GM12878 (cell line): ENCODE data around the gene SSBP2. TPM values are rescaled to one million over a fixed set of nuclear protein-coding genes. Genes with fewer than 3 reads are reported as not detected.
A peak's percentile ranks its signal among the peaks of the same experiment; 100 is the strongest.

Source experiments
- ATAC-seq: fragments of 200-7000 bp; cut with Tn5 transposase; 3 replicates; pipeline ENCODE4 v1.9.1; 2020; ENCODE audit warnings: mild to moderate bottlenecking, moderate library complexity
- BruUV-seq: library from RNA; stranded (reverse); fragments of 400-500 nt; replicated peaks from 2 replicates; lab custom pipeline; 2021; lab: Mats Ljungman, UMichigan
- CTCF ChIA-PET: fragments of 300-600 bp; sonication (Branson Sonifier 250); formaldehyde crosslinking; extraction: SDS; loops from one replicate; lab custom pipeline; 2021; ENCODE audit warnings: inconsistent platforms; lab: Yijun Ruan, JAX
- POLR2A ChIA-PET: fragments of 350-600 bp; formaldehyde crosslinking; extraction: SDS; loops from one replicate; lab custom pipeline; 2021; ENCODE audit warnings: inconsistent platforms; lab: Charles Lee
- RAD21 ChIA-PET: fragments of 300-600 bp; sonication (Branson Sonifier 250); formaldehyde crosslinking; loops from one replicate; lab custom pipeline; 2023; ENCODE audit warnings: antibody characterized with exemption; ENCODE audit not compliant: unreplicated experiment; lab: Charles Lee
- SMC1A ChIA-PET: fragments of 300-600 bp; sonication (Branson Sonifier 250); formaldehyde crosslinking; loops from one replicate; lab custom pipeline; 2023; ENCODE audit not compliant: unreplicated experiment, uncharacterized antibody; lab: Charles Lee
- DNase-seq: peaks from one replicate; pipeline ENCODE4 v3.0.0-alpha.2; 2011; ENCODE audit warnings: low read depth, low spot score
- FAIRE-seq: peaks from 3 replicates; lab custom pipeline; 2011; peaks lifted over from hg19 to GRCh38; lab: Jason Lieb, UNC
- H2AFZ ChIP-seq: 2 replicates; pipeline ENCODE4 v1.6.0; 2011; ENCODE audit warnings: low read depth, low read length, control low read depth; ENCODE audit not compliant: control insufficient read depth
- H3K27ac ChIP-seq: 2 replicates; pipeline ENCODE4 v1.5.1; 2011; ENCODE audit warnings: control low read depth; ENCODE audit not compliant: control insufficient read depth, insufficient read depth
- H3K27me3 ChIP-seq, 2 experiments: replicated peaks in 1 of 2; 2 replicates each; pipeline versions ENCODE4 v1.6.0 to v1.6.1; 2011; ENCODE audit warnings: low read length in 1 of 2; ENCODE audit not compliant: control insufficient read depth in 2 of 2, insufficient read depth in 2 of 2
- H3K36me3 ChIP-seq, 2 experiments: 2 replicates each; pipeline ENCODE4 v1.5.1; 2011; ENCODE audit warnings: low read length in 1 of 2; ENCODE audit not compliant: control insufficient read depth in 2 of 2, insufficient read depth in 2 of 2
- H3K4me1 ChIP-seq: 2 replicates; pipeline ENCODE4 v1.6.1; 2011; ENCODE audit warnings: mild to moderate bottlenecking, low read length, moderate library complexity, mixed read lengths; ENCODE audit not compliant: control insufficient read depth, insufficient read depth
- H3K4me2 ChIP-seq: 2 replicates; pipeline ENCODE4 v1.6.0; 2011; ENCODE audit warnings: control low read depth; ENCODE audit not compliant: control insufficient read depth, insufficient read depth
- H3K4me3 ChIP-seq: fragments of 200-600 bp; sonication (generic); 2 replicates; pipeline ENCODE4 v1.5.1; 2016
- H3K79me2 ChIP-seq: 2 replicates; pipeline ENCODE4 v1.6.0; 2011; ENCODE audit warnings: low read length; ENCODE audit not compliant: control insufficient read depth, insufficient read depth
- H3K9ac ChIP-seq: 2 replicates; pipeline ENCODE4 v1.8.0; 2011; ENCODE audit warnings: low read length, control low read depth, mixed read lengths; ENCODE audit not compliant: control insufficient read depth, insufficient read depth
- H3K9me3 ChIP-seq: replicated peaks from 3 replicates; pipeline ENCODE4 v1.5.1; 2011; ENCODE audit warnings: mild to moderate bottlenecking, low read length; ENCODE audit not compliant: control insufficient read depth, insufficient read depth
- H4K20me1 ChIP-seq: 2 replicates; pipeline ENCODE4 v1.6.0; 2011; ENCODE audit not compliant: control insufficient read depth, insufficient read depth
- ATF2 ChIP-seq: IDR thresholded peaks from 2 replicates; pipeline ENCODE4 v1.6.1; 2012; ENCODE audit warnings: low read length, inconsistent platforms
- BCLAF1 ChIP-seq: fragments of 450-650 bp; IDR thresholded peaks from 2 replicates; pipeline ENCODE4 v1.6.1; 2017; ENCODE audit warnings: antibody characterized with exemption, mild to moderate bottlenecking, moderate library complexity
- CBFB ChIP-seq: IDR thresholded peaks from 2 replicates; pipeline ENCODE4 v1.6.1; 2016; ENCODE audit warnings: antibody characterized with exemption, low read depth
- CREM ChIP-seq: IDR thresholded peaks from 2 replicates; pipeline ENCODE4 v1.6.1; 2014; ENCODE audit warnings: antibody characterized with exemption, low read depth
- ESRRA ChIP-seq: IDR thresholded peaks from 2 replicates; pipeline ENCODE4 v1.6.1; 2012; ENCODE audit warnings: mild to moderate bottlenecking, low read length, improper control_type of control experiment
- JUNB ChIP-seq: IDR thresholded peaks from 2 replicates; pipeline ENCODE4 v1.6.1; 2016; ENCODE audit warnings: antibody characterized with exemption, mild to moderate bottlenecking
- MEF2A ChIP-seq: IDR thresholded peaks from 2 replicates; pipeline ENCODE4 v1.6.1; 2011; ENCODE audit warnings: low read depth, mild to moderate bottlenecking, low read length, moderate library complexity; ENCODE audit not compliant: insufficient read depth
- MTA2 ChIP-seq: fragments of 450-650 bp; IDR thresholded peaks from 2 replicates; pipeline ENCODE4 v1.6.1; 2016; ENCODE audit warnings: low read depth, mild to moderate bottlenecking, moderate library complexity
- NBN ChIP-seq: fragments of 450-650 bp; IDR thresholded peaks from 2 replicates; pipeline ENCODE4 v1.6.1; 2016
- NRF1 ChIP-seq: conservative IDR thresholded peaks from 2 replicates; pipeline ENCODE4 v1.6.1; 2011; ENCODE audit warnings: mild to moderate bottlenecking, low read depth, low read length, improper control_type of control experiment
- PKNOX1 ChIP-seq: fragments of 450-650 bp; IDR thresholded peaks from 2 replicates; pipeline ENCODE4 v1.6.1; 2016; ENCODE audit warnings: mild to moderate bottlenecking
- POLR2AphosphoS5 ChIP-seq: IDR thresholded peaks from 2 replicates; pipeline ENCODE4 v1.6.1; 2011; ENCODE audit warnings: mild to moderate bottlenecking, low read length, inconsistent platforms
- RAD21 ChIP-seq: IDR thresholded peaks from 2 replicates; pipeline ENCODE4 v1.6.1; 2011; ENCODE audit warnings: mild to moderate bottlenecking, low read depth, low read length, moderate library complexity; ENCODE audit not compliant: insufficient read depth
- RELB ChIP-seq: fragments of 450-650 bp; IDR thresholded peaks from 2 replicates; pipeline ENCODE4 v1.6.1; 2017; ENCODE audit warnings: low read depth, mild to moderate bottlenecking, moderate library complexity
- SMARCA5 ChIP-seq: fragments of 450-650 bp; IDR thresholded peaks from 2 replicates; pipeline ENCODE4 v1.6.1; 2017; ENCODE audit warnings: mild to moderate bottlenecking
- SP1 ChIP-seq: IDR thresholded peaks from one replicate; pipeline ENCODE4 v1.6.1; 2011; ENCODE audit warnings: low read depth, low read length
- SREBF1 ChIP-seq: IDR thresholded peaks from 2 replicates; pipeline ENCODE4 v1.6.1; 2012; ENCODE audit warnings: mild to moderate bottlenecking, low read length
- ZNF207 ChIP-seq: fragments of 450-650 bp; IDR thresholded peaks from 2 replicates; pipeline ENCODE4 v1.6.1; 2014; ENCODE audit warnings: antibody characterized with exemption, mild to moderate bottlenecking, borderline replicate concordance
- WGBS: methylation state at CpG from one replicate; pipeline ENCODE4 v1.1.6; 2016; ENCODE audit warnings: low lambda C conversion rate; ENCODE audit not compliant: insufficient replicate concordance, insufficient coverage; ENCODE audit errors: missing lambda C conversion rate; 5-methylcytosine and 5-hydroxymethylcytosine counted together
- in situ Hi-C: fragments of 300-500 bp; cut with MboI; formaldehyde crosslinking; loops from 9 replicates; pipeline ENCODE4 v1.14.3; 2018; ENCODE audit warnings: mixed read lengths
- intact Hi-C: fragments of 100-400 bp; cut with micrococcal nuclease; formaldehyde crosslinking; loops from one replicate; pipeline ENCODE4 v1.14.2; 2022; ENCODE audit not compliant: unreplicated experiment
- polyA plus RNA-seq, 11 experiments: library from polyadenylated mRNA; depleted of rRNA in 4 of 11; unstranded in 6 of 11; stranded (reverse) in 5 of 11; fragments of >200 nt; fragmentation: Nextera tagmentation in 4 of 11; fragmentation: Illumina TruSeq in 1 of 11; extraction: Ambion mirVana in 4 of 11; extraction: Trizol in 1 of 11; gene quantifications; 1 replicate in 1 of 11; 2 replicates in 10 of 11; pipeline versions ENCODE4 v1.2.1 to v1.2.3, GENCODE V29; 2011 to 2016; ENCODE audit warnings: inconsistent platforms in 2 of 11, missing spikeins in 2 of 11, low read depth in 1 of 11
- total RNA-seq, 4 experiments: library from RNA; depleted of rRNA in 3 of 4; stranded (reverse); fragments of >200 nt in 3 of 4; fragmentation: Illumina TruSeq in 1 of 4; extraction: Trizol in 1 of 4; gene quantifications; 2 replicates each; pipeline versions ENCODE4 v1.2.1 to v1.2.3, GENCODE V29; 2013 to 2021

SSBP2 gene
- total and polyA plus RNA-seq, 10 of the 15 experiments (the other 5 are each of a cell fraction or from before 2014, with no cell fraction given): 52.2 to 132 (median 110) TPM

- SMC1A ChIA-PET: interaction anchor here (0.7 to 11.4 kb wide), 19 partner anchors 51 to 719 kb away, joined by 3 to 122 read pairs (median 4); partner anchors contain the start of gene SSBP2
- RAD21 ChIA-PET: interaction anchor here (0.7 to 9.8 kb wide), 11 partner anchors 19 to 752 kb away, joined by 3 to 113 read pairs (median 5); no protein-coding TSS in a partner anchor
- Histone ChIP-seq H3K9ac (no peak overlapping the region), H3K36me3 (peaks cover 0 to 3% of the 10 kb centered on the region in 2 experiments; a peak in 2 of 4 replicates), H2AFZ (no peak overlapping the region), H3K27me3 (no peaks in the 10 kb centered on the region), H3K27ac (no peak overlapping the region), H4K20me1 (no peaks in the 10 kb centered on the region), H3K4me1 (no peaks in the 10 kb centered on the region), H3K79me2 (no peaks in the 10 kb centered on the region; the same call in 1 of the 2 replicates), H3K4me3 (no peak overlapping the region), H3K9me3 (peaks cover 6% of the 10 kb centered on the region), H3K4me2 (no peak overlapping the region)
- DNase-seq (peak; percentile 67), FAIRE-seq (peak; percentile 88), ATAC-seq (peak; percentile 100)
- intact Hi-C loops: loop anchor here (1.0 to 5.0 kb wide), 6 partner anchors 244 to 720 kb away; partner anchors contain the start of genes ATG10 and SSBP2
- BruUV-seq: no TSS peak
- POLR2A ChIA-PET: no interaction called here
- CTCF ChIA-PET: interaction anchor here (0.6 to 7.0 kb wide), 23 partner anchors 31 to 723 kb away, joined by 3 to 94 read pairs (median 4); partner anchors contain the start of gene SSBP2
- in situ Hi-C loops: loop anchor here (5.0 kb wide), 4 partner anchors 240 to 720 kb away; no protein-coding TSS in a partner anchor
- 48% methylated on average over 2 of the region's 2 CpGs for WGBS
- no peak for TF ChIP-seq ZNF207
- TF ChIP-seq JUNB: peak; percentile 85
- no peak for TF ChIP-seq BCLAF1
- no peak for TF ChIP-seq POLR2AphosphoS5
- TF ChIP-seq NBN: 0 out of 2 replicates have a peak, but pooled peaks have one; percentile 32
- peak; percentile 92 for TF ChIP-seq RAD21
- no peak for TF ChIP-seq CBFB
- no peak for TF ChIP-seq ESRRA
- peak; percentile 69 for TF ChIP-seq CREM
- no peak for TF ChIP-seq RELB
- no peak for TF ChIP-seq NRF1
- TF ChIP-seq SP1: no peak
- peak; percentile 52; the same call in 1 of the 2 replicates for TF ChIP-seq SMARCA5
- no peak; the same call in 1 of the 2 replicates for TF ChIP-seq PKNOX1
- TF ChIP-seq MEF2A: peak; percentile 99
- peak; percentile 95 for TF ChIP-seq ATF2
- no peak for TF ChIP-seq SREBF1
- no peak for TF ChIP-seq MTA2
Measured at GRCh38 chr5:81506900-81507588, 243.9 kb downstream of the SSBP2 start.
